Heart left ventricle (tissue), 13 donors: ENCODE data around the gene SRCIN1.

ENCODE experiments used
- CTCF ChIP-seq, 12 donors: fragments of 200-600 bp; sonication (generic) in 4 of 12; IDR thresholded peaks; one replicate each; pipeline versions ENCODE4 v1.5.0 to v1.8.0; 2018 to 2022; ENCODE audit warnings: antibody characterized with exemption in 12 of 12, mild to moderate bottlenecking in 5 of 12
- POLR2A ChIP-seq, 2 donors: fragments of 450-650 bp; IDR thresholded peaks; one replicate each; pipeline ENCODE4 v1.6.1; 2017; ENCODE audit warnings: antibody characterized with exemption in 2 of 2, mild to moderate bottlenecking in 2 of 2, moderate library complexity in 2 of 2
- donor health status: ischemic (EF 13 %, LVEDD 7.1; RV severe dilation, severe dysfunction).
- donor health status: DM: no; HTN: yes; CAD: no.
- donor health status: DM: no; HTN: no; CAD: no.
- donor health status: ischemic (EF 25% LVEDD 6.9; RV normal size, moderate dysfunction).
- donor health status: ischemic (EF 25% LVEDD 5.7; RV mildly dilated, moderate dysfunction).
- donor health status: ischemic (EF 35%, LVEDD 5.7; RV mildly dilated, moderate dysfunction).
- donor health status: nonischemic (EF 11% LVEDD 7.7; RV severe dilation, severe dysfunction).
- donor health status: DM: yes; HTN: yes; CAD: no.
- donor health status: PGD.
- donor health status: ischemic (EF 29% LVEDD 5.4; RV normal size, mild dysfunction).
- donor health status: nonischemic (EF 23%, LVEDD 6.1; RV moderate dilation, normal function).

GRCh38 chr17:38579934-38580333 is 25.8 kb downstream of the SRCIN1 start:
- peak in 2 of 12 donors; percentile 9 to 29 for TF ChIP-seq CTCF (IDR thresholded peaks at IDR 0.05)
- TF ChIP-seq POLR2A (IDR thresholded peaks at IDR 0.05): no peak
